Type B pancreatic cell (in vitro differentiated cells): ENCODE data around the gene JAG2. TPM values are rescaled to one million over a fixed set of nuclear protein-coding genes. Genes with fewer than 3 reads are reported as not detected.
A peak's percentile ranks its signal among the peaks of the same experiment; 100 is the strongest.

Experiments used
- DNase-seq: peaks from one replicate; pipeline ENCODE4 v3.0.0; 2021; ENCODE audit warnings: mixed read lengths; ENCODE audit not compliant: unreplicated experiment; ENCODE audit errors: extremely low spot score
- H3K27ac Mint-ChIP-seq: 2 replicates; pipeline ENCODE4 v1.8.0; 2021; ENCODE audit warnings: mild to moderate bottlenecking, mixed read lengths
- H3K27me3 Mint-ChIP-seq: 2 replicates; pipeline ENCODE4 v1.8.0; 2021; ENCODE audit warnings: mixed read lengths
- H3K36me3 Mint-ChIP-seq: 2 replicates; pipeline ENCODE4 v1.8.0; 2021; ENCODE audit warnings: mixed read lengths
- H3K4me1 Mint-ChIP-seq: one replicate; pipeline ENCODE4 v1.8.0; 2021; ENCODE audit warnings: mixed read lengths; ENCODE audit not compliant: unreplicated experiment
- H3K4me3 Mint-ChIP-seq: 2 replicates; pipeline ENCODE4 v1.8.0; 2021; ENCODE audit warnings: mild to moderate bottlenecking, mixed read lengths
- H3K9me3 Mint-ChIP-seq: 2 replicates; pipeline ENCODE4 v1.8.0; 2021; ENCODE audit warnings: mixed read lengths
- total RNA-seq: library from RNA; stranded (reverse); gene quantifications from 2 replicates; pipeline ENCODE4 v1.2.1, GENCODE V29; 2021; ENCODE audit warnings: low replicate concordance
- TF ChIP-seq, protein P1 (sequence below): fragments of 200-600 bp; sonication (generic); conservative IDR thresholded peaks from 2 replicates; pipeline ENCODE4 v1.5.0; 2021; ENCODE audit warnings: antibody characterized with exemption, mild to moderate bottlenecking

JAG2 gene
- total RNA-seq, 1 donor from 2014 or later, result 16.5 TPM

- no peaks in the 10 kb centered on the region for H3K9me3 Mint-ChIP-seq
- H3K27me3 Mint-ChIP-seq, result peaks cover 7% of the 10 kb centered on the region
- no peaks in the 10 kb centered on the region for H3K4me1 Mint-ChIP-seq
- H3K4me3 Mint-ChIP-seq, result no peak overlapping the region
- H3K27ac Mint-ChIP-seq, result no peak overlapping the region
- no peak for DNase-seq
- TF ChIP-seq, protein P1, sequence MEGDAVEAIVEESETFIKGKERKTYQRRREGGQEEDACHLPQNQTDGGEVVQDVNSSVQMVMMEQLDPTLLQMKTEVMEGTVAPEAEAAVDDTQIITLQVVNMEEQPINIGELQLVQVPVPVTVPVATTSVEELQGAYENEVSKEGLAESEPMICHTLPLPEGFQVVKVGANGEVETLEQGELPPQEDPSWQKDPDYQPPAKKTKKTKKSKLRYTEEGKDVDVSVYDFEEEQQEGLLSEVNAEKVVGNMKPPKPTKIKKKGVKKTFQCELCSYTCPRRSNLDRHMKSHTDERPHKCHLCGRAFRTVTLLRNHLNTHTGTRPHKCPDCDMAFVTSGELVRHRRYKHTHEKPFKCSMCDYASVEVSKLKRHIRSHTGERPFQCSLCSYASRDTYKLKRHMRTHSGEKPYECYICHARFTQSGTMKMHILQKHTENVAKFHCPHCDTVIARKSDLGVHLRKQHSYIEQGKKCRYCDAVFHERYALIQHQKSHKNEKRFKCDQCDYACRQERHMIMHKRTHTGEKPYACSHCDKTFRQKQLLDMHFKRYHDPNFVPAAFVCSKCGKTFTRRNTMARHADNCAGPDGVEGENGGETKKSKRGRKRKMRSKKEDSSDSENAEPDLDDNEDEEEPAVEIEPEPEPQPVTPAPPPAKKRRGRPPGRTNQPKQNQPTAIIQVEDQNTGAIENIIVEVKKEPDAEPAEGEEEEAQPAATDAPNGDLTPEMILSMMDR, result no peak
- no peaks in the 10 kb centered on the region for H3K36me3 Mint-ChIP-seq
Observed at GRCh38 chr14:105201925-105202513, 33.4 kb upstream of the JAG2 start.

- Mint-ChIP-seq H3K4me3 (no peak overlapping the region), H3K4me1 (no peaks in the 10 kb centered on the region), H3K27ac (no peak overlapping the region), H3K27me3 (peaks cover 7% of the 10 kb centered on the region), H3K9me3 (no peaks in the 10 kb centered on the region), H3K36me3 (no peaks in the 10 kb centered on the region)
- DNase-seq, result no peak
- TF ChIP-seq, protein P1, result peak; percentile 17
Observed at GRCh38 chr14:105201156-105201924, 32.8 kb upstream of the JAG2 start.

GRCh38 chr14:105200641-105201040, 32.1 kb upstream of the JAG2 start:
- no peaks in the 10 kb centered on the region for H3K9me3 Mint-ChIP-seq
- DNase-seq, result no peak
- H3K27ac Mint-ChIP-seq, result peak overlapping the region; percentile 21
- H3K4me1 Mint-ChIP-seq, result no peaks in the 10 kb centered on the region
- peaks cover 7% of the 10 kb centered on the region for H3K27me3 Mint-ChIP-seq
- H3K36me3 Mint-ChIP-seq, result no peaks in the 10 kb centered on the region
- TF ChIP-seq, protein P1, result no peak
- no peak overlapping the region for H3K4me3 Mint-ChIP-seq

- TF ChIP-seq, protein P1, result no peak
- H3K4me3 Mint-ChIP-seq, result no peak overlapping the region
- no peak overlapping the region for H3K27ac Mint-ChIP-seq
- no peaks in the 10 kb centered on the region for H3K9me3 Mint-ChIP-seq
- H3K4me1 Mint-ChIP-seq, result no peaks in the 10 kb centered on the region
- H3K36me3 Mint-ChIP-seq, result no peaks in the 10 kb centered on the region
- peaks cover 7% of the 10 kb centered on the region for H3K27me3 Mint-ChIP-seq
- no peak for DNase-seq
Observed at GRCh38 chr14:105200074-105200473, 31.5 kb upstream of the JAG2 start.

DNA sequence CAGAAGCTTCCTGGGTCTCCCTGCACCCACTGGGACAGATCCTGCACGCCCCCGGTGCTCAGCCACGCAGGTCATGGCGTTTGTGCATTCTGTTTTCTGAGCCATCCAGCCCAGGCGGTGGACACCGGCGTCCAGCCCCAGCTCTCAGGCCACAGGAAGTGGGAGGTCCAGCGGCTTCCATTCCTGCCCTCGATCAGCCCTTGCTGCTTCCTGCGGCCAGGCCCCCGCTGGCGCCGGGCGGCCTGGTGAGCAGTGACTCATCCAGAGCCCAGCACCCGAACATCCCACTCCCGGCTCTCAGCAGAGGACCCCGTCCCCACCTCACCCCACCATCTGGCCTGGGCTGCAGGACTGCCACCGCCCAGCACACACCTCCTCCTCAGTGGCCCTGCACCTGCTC, 30.5 kb upstream of the JAG2 start:
- DNase-seq, result no peak
- Mint-ChIP-seq H3K27ac (peak overlapping the region; percentile 43), H3K27me3 (peaks cover 14% of the 10 kb centered on the region), H3K4me1 (no peaks in the 10 kb centered on the region), H3K36me3 (no peaks in the 10 kb centered on the region), H3K4me3 (peak overlapping the region; percentile 52), H3K9me3 (no peaks in the 10 kb centered on the region)
- TF ChIP-seq, protein P1, result no peak
